Activated T-cell treated with anti-CD3 and anti-CD28 coated beads for 48 hours (primary cell): ENCODE data around the gene MAP2K3.

Source experiments
- DNase-seq: peaks from one replicate; pipeline ENCODE4 v3.0.0-alpha.2; 2020; ENCODE audit warnings: low read depth

Gene MAP2K3

GRCh38 chr17:21352221-21352980, 67.9 kb downstream of the MAP2K3 start:
- DNase-seq, result no peak

- DNase-seq, result no peak
These were observed 68.4 kb downstream of the MAP2K3 start for GRCh38 chr17:21352981-21353265.

- DNase-seq, result no peak
These were observed 69.0 kb downstream of the MAP2K3 start for GRCh38 chr17:21353326-21354010.

GRCh38 chr17:21354796-21355385, 70.4 kb downstream of the MAP2K3 start:
- DNase-seq, result no peak

- no peak for DNase-seq
These were observed 71.1 kb downstream of the MAP2K3 start for GRCh38 chr17:21355586-21355985.

GRCh38 chr17:21356537-21357127, 72.1 kb downstream of the MAP2K3 start:
- no peak for DNase-seq

GRCh38 chr17:21357281-21357680, 72.8 kb downstream of the MAP2K3 start:
- no peak for DNase-seq

GRCh38 chr17:21357696-21358656, 73.5 kb downstream of the MAP2K3 start:
- no peak for DNase-seq

GRCh38 chr17:21358682-21359482, 74.4 kb downstream of the MAP2K3 start:
- no peak for DNase-seq

- DNase-seq, result no peak
These were observed 75.0 kb downstream of the MAP2K3 start for GRCh38 chr17:21359483-21359840.

- DNase-seq, result no peak
These were observed 75.5 kb downstream of the MAP2K3 start for GRCh38 chr17:21360048-21360447.

- DNase-seq, result no peak
These were observed 76.7 kb downstream of the MAP2K3 start for GRCh38 chr17:21361020-21361809.

- no peak for DNase-seq
These were observed 77.9 kb downstream of the MAP2K3 start for GRCh38 chr17:21362331-21362931.

- DNase-seq, result no peak
These were observed 79.5 kb downstream of the MAP2K3 start for GRCh38 chr17:21363776-21364642.
